ENCODE results near the gene ABTB2.

GRCh38 chr11:34363363-34364084 is 5.7 kb upstream of the ABTB2 start:
- TF ChIP-seq POLR2A (IDR thresholded peaks at IDR 0.05), result no peak
- TF ChIP-seq, protein P1, sequence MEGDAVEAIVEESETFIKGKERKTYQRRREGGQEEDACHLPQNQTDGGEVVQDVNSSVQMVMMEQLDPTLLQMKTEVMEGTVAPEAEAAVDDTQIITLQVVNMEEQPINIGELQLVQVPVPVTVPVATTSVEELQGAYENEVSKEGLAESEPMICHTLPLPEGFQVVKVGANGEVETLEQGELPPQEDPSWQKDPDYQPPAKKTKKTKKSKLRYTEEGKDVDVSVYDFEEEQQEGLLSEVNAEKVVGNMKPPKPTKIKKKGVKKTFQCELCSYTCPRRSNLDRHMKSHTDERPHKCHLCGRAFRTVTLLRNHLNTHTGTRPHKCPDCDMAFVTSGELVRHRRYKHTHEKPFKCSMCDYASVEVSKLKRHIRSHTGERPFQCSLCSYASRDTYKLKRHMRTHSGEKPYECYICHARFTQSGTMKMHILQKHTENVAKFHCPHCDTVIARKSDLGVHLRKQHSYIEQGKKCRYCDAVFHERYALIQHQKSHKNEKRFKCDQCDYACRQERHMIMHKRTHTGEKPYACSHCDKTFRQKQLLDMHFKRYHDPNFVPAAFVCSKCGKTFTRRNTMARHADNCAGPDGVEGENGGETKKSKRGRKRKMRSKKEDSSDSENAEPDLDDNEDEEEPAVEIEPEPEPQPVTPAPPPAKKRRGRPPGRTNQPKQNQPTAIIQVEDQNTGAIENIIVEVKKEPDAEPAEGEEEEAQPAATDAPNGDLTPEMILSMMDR (IDR thresholded peaks at IDR 0.05), result no peak

Measured in right lobe of liver (tissue), 4 donors.